ENCODE data around the gene BCL3.

DNA sequence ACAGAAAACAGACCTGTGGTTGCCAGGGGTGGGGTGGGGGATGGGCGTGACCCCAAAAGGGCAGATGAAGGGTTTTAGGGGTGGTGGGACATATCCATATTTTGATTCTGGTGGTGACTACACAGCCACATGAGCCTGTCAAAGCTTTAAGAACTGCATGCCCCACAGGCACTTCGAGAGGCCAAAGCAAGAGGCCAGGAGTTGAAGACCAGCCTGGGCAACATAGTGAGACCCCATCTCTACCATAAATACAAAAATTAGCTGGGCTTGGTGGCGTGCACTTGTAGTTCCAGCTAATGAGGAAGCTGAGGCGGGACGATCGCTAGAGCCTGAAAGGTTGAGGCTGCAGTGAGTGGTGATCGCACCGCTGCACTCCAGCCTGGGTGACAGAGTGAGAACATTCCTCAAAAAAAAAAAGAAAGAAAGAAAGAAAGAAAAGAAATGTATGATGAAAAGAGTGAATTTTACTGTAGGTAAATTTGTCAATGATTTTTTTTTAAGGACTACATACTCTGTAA, 18.9 kb upstream of the BCL3 start:
- TF ChIP-seq, protein P1, sequence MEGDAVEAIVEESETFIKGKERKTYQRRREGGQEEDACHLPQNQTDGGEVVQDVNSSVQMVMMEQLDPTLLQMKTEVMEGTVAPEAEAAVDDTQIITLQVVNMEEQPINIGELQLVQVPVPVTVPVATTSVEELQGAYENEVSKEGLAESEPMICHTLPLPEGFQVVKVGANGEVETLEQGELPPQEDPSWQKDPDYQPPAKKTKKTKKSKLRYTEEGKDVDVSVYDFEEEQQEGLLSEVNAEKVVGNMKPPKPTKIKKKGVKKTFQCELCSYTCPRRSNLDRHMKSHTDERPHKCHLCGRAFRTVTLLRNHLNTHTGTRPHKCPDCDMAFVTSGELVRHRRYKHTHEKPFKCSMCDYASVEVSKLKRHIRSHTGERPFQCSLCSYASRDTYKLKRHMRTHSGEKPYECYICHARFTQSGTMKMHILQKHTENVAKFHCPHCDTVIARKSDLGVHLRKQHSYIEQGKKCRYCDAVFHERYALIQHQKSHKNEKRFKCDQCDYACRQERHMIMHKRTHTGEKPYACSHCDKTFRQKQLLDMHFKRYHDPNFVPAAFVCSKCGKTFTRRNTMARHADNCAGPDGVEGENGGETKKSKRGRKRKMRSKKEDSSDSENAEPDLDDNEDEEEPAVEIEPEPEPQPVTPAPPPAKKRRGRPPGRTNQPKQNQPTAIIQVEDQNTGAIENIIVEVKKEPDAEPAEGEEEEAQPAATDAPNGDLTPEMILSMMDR (IDR thresholded peaks at IDR 0.05), result no peak
- no peak for TF ChIP-seq EZH2 (IDR thresholded peaks at IDR 0.05)
